Posterior vena cava (tissue), 2 donors: ENCODE measurements around the gene IL2RG. TPM values are rescaled to one million over a fixed set of nuclear protein-coding genes. Genes with fewer than 3 reads are reported as not detected.
A peak's percentile ranks its signal among the peaks of the same experiment; 100 is the strongest.

Source experiments
- DNase-seq: peaks from one replicate; pipeline ENCODE4 v3.0.0-alpha.2; 2020; ENCODE audit warnings: low spot score
- intact Hi-C, 2 donors: fragments of 100-400 bp; cut with DNase I; formaldehyde crosslinking; loops; one replicate each; pipeline versions ENCODE4 v1.14.1 to v1.14.2; 2022 to 2023
- total RNA-seq, 2 donors: library from RNA; stranded (reverse); fragmentation: NEBNext Ultra II Directional; extraction: Animal tissue kit (Norgen Biotek cat#: 25700); gene quantifications; one replicate each; pipeline ENCODE4 v1.2.1, GENCODE V29; 2021
- donor health status: DM: yes; HTN: yes; CAD: no.
- donor health status: DM: yes; HTN: yes; CAD: no.

IL2RG gene
- total RNA-seq, 2 donors from 2014 or later, result 2.6 to 4.8 TPM

DNA sequence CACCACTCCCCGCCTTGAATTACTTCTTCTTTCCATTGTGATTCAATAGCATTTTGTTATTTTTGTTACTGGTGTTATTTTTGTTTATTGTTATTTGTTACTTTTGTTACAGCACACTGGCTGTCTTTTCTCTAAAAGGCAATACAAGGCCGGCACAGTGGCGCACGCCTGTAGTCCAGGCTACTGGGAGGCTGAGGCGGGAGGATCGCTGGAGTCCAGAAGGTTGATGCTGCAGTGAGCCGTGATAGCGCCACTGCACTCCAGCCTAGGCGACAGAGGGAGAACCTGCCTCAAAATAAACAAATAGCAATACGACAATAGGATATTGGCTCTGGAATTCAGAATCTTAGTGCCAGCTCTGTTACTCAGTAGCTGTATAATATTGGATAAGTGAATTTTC, 6.0 kb upstream of the IL2RG start:
- no peak for DNase-seq

DNA sequence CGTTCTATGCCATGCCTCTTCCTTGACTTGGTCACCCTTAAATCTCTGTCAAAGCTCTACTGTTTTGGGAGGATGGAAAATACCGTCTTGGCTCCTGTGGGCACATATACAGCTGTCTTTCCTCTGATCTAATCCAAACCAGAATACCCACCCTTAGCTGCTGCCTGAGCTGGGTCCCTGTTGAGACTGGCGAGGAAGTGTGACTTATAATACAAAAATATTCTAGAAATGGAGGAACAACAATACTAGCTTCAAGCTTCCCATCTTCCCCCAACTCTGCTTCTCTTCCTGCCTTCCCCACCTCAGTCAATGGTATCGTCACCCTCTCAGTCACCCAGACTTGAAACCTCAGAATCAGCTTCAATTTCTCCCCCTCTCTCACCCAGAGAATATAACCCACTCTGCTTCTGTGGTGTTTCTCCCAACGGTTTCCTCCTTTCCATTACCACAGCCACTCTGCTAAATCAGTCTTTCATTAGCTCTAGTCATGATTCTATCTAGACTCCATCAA, 599 bp upstream of the IL2RG start:
- intact Hi-C loops, result no loop called here
- DNase-seq, result no peak

More for the DNA sequence above, 6.0 kb upstream of the IL2RG start:
- intact Hi-C loops, result no loop called here

DNA sequence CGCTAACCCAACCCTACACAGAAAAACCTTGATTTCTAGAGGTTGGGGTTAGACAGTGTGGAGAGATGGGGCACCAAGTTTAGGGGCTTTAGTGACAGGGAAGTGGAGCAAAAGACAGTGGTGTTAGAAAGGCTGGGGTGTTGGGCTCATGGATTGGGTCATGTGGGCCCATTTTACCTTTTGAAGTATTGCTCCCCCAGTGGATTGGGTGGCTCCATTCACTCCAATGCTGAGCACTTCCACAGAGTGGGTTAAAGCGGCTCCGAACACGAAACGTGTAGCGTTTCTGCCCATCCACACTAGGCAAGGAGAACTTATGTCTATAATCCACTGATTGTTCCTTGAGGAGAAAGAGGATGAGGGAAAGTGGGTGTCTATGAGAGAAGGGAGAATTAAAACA, 2.3 kb downstream of the IL2RG start:
- intact Hi-C loops, result no loop called here
- no peak for DNase-seq

DNA sequence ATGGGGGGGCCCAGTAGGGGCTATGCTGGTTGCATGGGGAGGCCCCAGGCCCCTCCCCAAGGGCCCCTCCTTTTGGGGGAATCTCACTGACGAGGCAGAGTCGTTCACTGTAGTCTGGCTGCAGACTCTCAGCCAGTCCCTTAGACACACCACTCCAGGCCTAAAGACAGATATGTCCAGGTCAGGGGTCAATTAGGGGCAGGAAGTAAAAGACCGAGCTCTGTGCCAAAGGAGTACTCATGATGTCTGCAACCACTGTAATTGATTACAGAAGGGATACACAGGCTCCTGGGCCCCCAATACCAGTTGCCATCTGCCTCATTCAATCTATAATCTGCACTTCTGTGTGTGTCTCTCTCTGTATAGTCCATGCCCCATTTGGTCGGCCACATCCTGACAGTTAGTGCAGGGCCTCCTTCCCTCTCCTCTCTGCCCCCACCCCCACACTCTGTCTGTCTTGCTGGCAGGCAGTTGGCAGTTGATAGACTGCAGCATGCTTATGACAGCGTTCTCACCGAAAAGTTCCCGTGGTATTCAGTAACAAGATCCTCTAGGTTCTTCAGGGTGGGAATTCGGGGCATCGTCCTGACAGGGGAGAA, 3.5 kb downstream of the IL2RG start:
- intact Hi-C loops, result no loop called here
- no peak for DNase-seq

DNA sequence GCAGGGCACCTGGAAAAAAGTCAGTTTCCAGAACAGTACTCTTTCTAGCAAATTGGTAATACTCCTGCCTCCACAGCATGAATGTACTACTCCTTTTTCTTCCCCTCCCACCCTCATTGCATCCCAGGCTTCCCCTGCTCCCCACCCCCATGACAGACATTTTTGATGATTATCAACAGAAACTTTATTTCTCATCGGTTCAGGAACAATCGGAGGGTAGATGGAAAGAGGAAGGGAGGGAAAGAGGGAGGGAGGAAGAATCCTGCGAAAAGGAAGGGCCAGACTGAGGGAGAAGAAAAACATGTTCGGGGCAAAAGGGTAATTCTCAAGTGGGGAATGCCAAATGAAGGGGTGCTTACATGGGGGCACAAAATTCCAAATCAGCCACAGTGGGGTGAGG, 4.1 kb downstream of the IL2RG start:
- intact Hi-C loops, result no loop called here
- DNase-seq, result no peak

DNA sequence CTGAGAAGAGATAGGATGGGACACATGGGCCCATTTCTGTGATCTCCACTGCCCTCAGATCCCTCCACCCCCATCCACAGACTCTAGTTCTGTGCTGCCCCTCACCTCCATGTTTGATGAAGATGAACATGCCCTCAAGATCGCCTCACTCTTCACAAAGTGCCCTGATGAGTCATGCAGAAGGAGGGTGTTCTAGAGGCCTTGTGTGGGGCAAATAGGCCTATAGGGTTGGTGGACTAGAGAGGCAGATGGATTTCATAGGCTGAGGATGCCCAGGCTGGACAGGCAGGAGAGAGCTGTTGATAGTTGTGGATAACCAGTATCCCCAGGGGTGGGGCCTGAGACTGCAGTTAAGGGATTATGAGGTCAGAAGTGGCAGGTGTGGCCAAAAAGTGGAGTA, 5.0 kb downstream of the IL2RG start, which contains the start of gene CXorf65:
TSS of gene CXorf65 (minus strand) at position 314 of the 400 bp plus-strand sequence. CDS start at position 130, 184 bp downstream.
- intact Hi-C loops, result no loop called here
- no peak for DNase-seq

DNA sequence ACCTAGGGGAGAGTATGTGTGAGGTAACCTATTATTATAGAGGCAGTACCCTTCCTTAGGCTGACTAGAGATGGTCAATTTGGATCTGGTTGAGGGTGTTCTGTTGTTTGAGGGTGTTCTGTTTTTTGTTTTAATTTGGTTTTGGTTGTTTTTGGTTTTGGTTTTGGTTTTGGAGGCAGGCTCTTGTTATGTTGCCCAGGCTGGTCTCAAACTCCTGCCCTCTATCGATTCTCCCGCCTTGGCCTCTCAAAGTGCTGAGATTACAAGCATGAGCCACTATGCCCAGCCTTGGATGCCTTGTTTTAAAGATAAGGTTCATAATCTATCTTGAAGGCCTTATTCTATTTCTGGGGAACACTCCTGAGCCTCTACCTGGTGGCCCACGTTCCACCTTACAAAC, 5.7 kb downstream of the IL2RG start:
- DNase-seq, result no peak

DNA sequence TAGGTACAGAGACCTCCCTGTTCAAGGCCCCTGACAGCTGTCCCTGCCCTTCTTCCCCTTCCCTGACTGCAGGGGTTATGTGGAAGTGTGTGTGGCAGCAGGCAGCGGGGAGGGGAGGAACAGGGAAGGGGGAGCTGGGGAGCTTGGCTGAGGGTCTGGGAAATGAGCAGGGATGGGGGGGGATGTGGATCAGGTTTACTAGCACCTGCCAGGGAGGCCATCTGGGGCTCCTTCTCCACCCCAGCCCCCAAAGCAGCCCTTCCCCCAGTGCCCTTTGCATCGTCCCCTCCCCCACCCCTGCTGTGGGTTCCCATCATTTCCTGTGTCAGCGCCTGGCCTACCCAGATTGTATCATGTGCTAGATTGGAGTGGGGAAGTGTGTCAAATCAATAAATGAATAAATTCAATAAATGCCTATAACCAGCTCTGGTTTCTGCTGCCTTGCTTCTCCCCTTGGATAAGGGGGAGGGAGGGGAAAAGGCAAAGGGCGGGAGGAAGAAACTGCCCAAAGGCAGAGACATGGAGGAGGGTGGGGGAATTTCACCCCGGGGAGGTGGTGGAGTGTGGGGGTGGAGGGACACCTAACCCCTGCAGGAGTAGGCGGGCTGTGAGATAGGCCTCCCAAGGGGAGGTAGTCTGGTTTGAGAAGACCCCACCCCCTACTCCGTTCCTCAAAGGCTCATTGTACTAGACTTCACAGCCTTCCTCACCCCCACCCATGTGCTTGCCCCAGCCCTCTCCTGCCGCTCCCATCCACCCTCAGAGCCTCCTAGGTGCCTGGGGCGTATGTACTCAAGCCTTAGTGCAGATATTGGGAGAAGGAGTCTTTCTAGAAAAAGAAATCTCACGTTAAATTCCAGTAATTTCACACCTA, 8.0 kb downstream of the IL2RG start:
- intact Hi-C loops, result no loop called here

More for the DNA sequence above, 5.7 kb downstream of the IL2RG start:
- intact Hi-C loops, result no loop called here

DNA sequence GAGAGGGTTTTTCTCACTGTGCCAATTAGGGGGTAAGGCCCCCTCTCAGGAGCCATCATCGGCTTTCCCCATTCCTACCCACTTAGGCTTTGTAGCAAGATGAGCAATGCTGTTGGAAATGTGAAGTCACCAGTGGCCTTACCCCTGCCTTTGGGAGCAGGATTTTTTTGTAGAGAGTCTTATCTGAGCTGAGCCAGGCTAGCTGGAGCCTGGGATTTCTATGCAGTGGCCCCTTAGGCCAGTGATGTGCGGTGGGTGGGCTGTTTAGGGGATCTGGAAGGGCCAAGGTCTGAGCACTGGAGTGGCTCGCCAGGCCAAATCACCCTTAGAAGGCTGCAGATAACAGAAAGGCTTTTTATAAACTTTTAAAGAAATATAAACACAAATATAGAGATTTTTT, 9.1 kb downstream of the IL2RG start:
- DNase-seq, result no peak
- intact Hi-C loops, result no loop called here

More for the DNA sequence above, 8.0 kb downstream of the IL2RG start:
- no peak for DNase-seq

DNA sequence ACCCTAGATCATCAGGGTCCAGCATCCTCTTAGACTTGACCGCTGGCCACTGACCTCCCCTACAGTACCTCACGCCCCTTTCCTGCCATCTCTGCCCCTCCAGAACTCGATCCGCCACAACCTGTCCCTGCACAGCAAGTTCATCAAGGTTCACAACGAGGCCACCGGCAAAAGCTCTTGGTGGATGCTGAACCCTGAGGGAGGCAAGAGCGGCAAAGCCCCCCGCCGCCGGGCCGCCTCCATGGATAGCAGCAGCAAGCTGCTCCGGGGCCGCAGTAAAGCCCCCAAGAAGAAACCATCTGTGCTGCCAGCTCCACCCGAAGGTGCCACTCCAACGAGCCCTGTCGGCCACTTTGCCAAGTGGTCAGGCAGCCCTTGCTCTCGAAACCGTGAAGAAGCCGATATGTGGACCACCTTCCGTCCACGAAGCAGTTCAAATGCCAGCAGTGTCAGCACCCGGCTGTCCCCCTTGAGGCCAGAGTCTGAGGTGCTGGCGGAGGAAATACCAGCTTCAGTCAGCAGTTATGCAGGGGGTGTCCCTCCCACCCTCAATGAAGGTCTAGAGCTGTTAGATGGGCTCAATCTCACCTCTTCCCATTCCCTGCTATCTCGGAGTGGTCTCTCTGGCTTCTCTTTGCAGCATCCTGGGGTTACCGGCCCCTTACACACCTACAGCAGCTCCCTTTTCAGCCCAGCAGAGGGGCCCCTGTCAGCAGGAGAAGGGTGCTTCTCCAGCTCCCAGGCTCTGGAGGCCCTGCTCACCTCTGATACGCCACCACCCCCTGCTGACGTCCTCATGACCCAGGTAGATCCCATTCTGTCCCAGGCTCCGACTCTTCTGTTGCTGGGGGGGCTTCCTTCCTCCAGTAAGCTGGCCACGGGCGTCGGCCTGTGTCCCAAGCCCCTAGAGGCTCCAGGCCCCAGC, 10.5 kb downstream of the IL2RG start:
- intact Hi-C loops, result no loop called here
- no peak for DNase-seq

DNA sequence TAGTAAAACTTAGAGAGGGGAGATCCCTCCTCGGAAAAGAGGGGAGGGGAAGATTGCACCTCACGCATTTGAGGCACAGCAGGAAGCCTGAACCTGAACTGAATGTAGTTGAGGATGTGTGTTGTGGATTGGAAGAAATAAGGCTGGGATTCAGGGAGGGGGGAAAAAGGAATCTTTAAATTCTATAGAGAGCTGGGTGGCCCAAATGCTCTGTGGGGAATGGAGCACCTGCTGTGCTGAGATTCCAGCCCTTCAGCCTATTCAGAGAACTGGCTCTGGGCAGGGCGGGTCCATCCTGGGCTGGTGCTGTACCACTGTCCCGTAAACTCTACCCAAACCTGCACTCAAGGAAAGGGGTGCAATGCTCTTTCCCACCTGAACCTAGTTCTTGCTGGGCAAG, 11.6 kb downstream of the IL2RG start:
- DNase-seq, result no peak
- intact Hi-C loops, result no loop called here

DNA sequence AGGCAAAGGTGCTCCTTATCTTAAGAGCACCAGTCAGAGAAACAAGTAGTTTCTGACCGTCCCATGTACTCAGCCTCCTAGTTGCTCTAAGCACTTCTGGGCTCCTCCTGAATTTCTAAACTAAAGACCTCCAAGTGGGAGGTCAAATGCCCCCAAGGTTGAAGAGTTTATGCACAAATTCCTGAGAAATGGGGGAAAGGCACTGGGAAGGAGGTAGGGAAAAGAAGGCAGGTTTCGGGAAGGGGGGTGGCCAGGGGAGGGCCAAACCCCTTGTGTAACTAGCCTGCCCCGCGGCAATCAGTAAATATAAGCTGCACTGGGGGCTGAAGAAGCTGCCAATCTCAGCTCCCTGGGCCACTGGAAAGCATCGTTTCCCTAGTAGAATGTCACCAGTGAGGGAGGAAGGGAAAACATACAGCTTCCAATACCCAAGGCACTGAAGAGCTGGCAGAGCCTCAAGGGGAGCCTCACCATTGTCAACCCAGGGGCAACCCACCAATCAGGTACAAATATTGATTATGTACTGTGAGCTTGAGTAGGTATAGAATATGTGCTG, 12.3 kb downstream of the IL2RG start:
- intact Hi-C loops, result no loop called here
- DNase-seq, result no peak

DNA sequence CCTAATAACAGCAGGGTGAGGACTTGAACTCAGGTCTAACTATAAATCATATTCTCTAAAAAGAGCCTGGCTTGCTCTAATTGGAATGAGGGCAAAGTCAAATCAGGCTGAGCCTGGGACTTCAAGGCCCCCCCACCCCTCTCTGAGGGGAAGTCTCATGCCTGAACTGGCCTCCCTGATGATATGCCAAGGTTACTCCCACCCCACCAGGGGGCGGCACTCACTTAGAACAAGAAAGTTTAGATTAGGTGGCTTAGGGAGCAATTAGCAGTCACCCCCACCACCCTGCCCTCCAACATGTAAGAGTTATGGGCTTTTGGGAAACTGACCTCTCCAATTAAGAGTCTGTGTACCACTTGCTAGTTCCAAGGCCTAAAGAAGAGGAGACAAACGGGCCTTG, 13.1 kb downstream of the IL2RG start:
- DNase-seq, result no peak
- intact Hi-C loops, result no loop called here

DNA sequence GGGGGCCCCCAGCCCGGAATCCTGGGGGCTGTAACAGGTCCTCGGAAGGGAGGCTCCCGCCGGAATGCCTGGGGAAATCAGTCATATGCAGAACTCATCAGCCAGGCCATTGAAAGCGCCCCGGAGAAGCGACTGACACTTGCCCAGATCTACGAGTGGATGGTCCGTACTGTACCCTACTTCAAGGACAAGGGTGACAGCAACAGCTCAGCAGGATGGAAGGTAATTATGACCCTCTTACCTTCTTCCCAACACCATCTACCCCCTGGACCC, 14.7 kb downstream of the IL2RG start:
- intact Hi-C loops, result no loop called here
- no peak for DNase-seq

DNA sequence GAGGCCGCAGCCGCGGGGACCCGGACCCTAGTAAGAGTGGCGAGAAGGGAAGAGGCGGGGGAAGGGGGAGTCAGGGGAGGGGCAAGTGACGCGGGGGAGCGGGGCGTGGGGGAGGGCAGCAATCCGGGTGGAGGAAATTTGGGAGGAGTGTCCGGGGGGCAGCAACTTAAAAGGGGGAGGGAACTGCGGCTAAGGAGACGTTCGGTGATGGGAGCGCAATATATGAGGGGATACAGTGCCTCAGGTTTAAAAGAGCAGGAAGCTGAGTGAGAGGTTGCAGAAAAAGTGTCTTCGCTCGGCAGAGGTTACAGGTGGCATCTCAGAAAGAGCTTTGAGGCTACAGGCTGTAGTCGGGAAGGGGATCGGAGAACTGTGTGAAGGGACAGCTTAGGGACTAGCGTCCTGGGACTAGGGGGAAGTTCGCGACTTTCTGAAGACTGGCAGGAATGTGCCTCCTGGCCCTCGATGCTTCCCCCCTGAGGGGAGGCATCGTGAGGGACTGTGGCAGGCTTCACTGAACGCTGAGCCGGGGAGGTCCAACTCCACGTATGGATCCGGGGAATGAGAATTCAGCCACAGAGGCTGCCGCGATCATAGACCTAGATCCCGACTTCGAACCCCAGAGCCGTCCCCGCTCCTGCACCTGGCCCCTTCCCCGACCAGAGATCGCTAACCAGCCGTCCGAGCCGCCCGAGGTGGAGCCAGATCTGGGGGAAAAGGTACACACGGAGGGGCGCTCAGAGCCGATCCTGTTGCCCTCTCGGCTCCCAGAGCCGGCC, 15.2 kb downstream of the IL2RG start:
- intact Hi-C loops, result no loop called here
- peak; percentile 83 for DNase-seq

DNA sequence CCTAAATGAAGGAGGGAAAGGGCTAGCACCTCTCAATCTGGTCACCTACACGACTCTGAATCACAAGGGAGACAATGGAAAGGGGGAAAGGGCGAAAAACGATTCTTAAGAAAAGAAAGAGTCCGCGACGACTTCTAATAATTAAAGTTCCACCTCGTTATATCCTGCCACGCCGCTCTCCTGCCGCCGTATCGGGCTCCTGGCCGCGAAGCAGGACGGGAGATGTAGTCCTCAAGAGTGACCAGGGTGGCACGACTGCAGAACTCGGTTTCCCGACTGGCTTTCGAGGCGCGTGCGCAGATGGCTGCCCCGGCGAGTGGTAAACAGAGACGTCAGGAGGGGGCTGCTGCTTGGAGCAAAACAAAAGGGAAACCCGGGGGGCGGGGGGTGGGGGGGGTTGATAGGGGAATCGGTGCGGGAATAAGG, 15.8 kb downstream of the IL2RG start, which contains the start of gene FOXO4:
TSS of gene FOXO4 (plus strand) at position 297 of the 426 bp plus-strand sequence. CDS start 678 bp downstream, outside the sequence.
- DNase-seq, result peak; percentile 96
- intact Hi-C loops, result no loop called here

DNA sequence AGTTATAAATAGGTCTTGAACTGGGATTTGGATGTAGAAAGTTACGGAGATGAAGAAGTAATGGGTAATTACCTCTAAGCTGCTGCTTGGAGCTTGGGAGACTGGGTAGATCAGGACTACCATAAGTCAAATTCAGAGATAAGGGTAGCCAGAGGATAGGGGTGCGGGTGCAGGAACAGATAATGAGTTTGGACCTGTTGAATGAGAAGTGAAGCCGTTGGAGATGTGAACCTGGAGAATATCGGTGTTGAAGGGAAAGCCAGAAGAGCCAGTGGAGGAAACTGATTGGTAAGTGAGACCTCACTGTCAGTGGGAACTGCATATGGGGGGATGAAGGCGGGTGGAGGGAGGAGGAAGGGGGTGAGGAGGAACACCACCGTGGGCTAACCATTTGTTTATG, 16.3 kb downstream of the IL2RG start:
- no peak for DNase-seq
- intact Hi-C loops, result no loop called here

DNA sequence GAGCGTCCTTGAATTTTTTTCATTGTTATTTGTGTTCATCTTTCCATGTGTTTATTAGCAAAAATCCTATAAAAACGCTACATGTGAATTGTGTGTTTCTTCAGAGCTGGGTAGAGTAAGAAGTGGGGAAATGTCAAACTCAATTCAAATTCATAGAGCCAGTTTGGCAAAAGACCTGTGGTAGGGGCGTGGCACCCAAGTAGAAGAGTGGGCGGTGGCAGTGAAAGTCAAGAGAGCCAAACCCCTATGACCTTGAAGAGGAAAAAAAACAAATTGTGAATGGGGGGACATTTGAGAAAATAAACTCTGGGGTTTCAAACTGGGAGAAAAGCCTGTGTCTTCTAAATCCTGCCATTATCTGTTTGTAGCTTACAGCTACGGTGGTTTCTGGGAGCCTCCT, 20.1 kb downstream of the IL2RG start:
- no peak for DNase-seq
- intact Hi-C loops, result no loop called here

DNA sequence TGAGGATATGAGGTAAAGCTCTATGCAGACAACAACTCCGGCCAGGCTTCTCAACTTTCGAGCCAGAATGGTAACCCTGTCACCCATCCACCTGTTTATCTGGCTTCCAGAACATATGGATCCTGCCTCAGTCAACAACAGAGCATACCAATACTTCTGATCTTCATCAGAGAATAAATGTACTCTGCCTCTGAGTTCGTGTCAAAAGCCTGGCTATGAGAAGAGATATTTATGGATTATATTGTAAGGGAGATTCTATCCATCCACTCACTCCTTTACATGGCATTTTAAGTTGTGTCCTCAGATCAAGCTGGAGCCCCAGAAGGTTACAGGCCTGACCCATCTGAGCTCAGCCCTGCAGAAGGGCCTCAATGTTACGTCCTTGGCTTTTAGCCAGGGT, 25.5 kb downstream of the IL2RG start:
- DNase-seq, result no peak
- intact Hi-C loops, result no loop called here
